ENCODE measurements around the gene HOXD9. TPM values are rescaled to one million over a fixed set of nuclear protein-coding genes. Genes with fewer than 3 reads are reported as not detected.

The HOXD9 gene
- total and polyA plus RNA-seq, 2 of the 8 experiments (the other 6 are each of a cell fraction or from before 2014, with no cell fraction given) = not detected

GRCh38 chr2:176171351-176172006, 49.0 kb downstream of the HOXD9 start (continued):
- TF ChIP-seq SP1 (IDR thresholded peaks at IDR 0.05; ENCODE audit: low read depth, low read length) = peak; percentile 84
- no peak for TF ChIP-seq CHD7 (IDR thresholded peaks at IDR 0.05; ENCODE audit: insufficient replicate concordance, low read length)
- TF ChIP-seq PHF8 (conservative IDR thresholded peaks at IDR 0.05; ENCODE audit: low read depth, low read length) = no peak
- TF ChIP-seq TCF12 (IDR thresholded peaks at IDR 0.05; ENCODE audit: low read depth, low read length) = no peak
- TF ChIP-seq EZH2 (IDR thresholded peaks at IDR 0.05; ENCODE audit: low read depth, low read length, severe bottlenecking) = no peak
- TF ChIP-seq POLR2AphosphoS5 (IDR thresholded peaks at IDR 0.05; ENCODE audit: low read depth, low read length) = no peak
- peak; percentile 56; the same call in 1 of the 2 replicates for TF ChIP-seq USF2 (IDR thresholded peaks at IDR 0.05; ENCODE audit: low read length)
- no peak; the same call in 1 of the 2 replicates for TF ChIP-seq SUZ12 (IDR thresholded peaks at IDR 0.05; ENCODE audit: low read length)
- TF ChIP-seq CHD1 (IDR thresholded peaks at IDR 0.05; ENCODE audit: low read depth, low read length) = no peak
